Esophagus squamous epithelium (tissue), 4 donors: Measurements from ENCODE around the gene LSP1.
"Not testable (repeated sequence)": the region's sequence is repeated elsewhere in the genome, so short reads cannot be mapped to it uniquely, and the experiment has no call there.

ENCODE experiments used
- CTCF ChIP-seq, 6 experiments: fragments of 450-650 bp in 4 of 6; fragments of 200-600 bp in 2 of 6; sonication (generic) in 2 of 6; IDR thresholded peaks; one replicate each; pipeline ENCODE4 v1.5.1; 2016 to 2019; ENCODE audit warnings: antibody characterized with exemption in 6 of 6, mild to moderate bottlenecking in 4 of 6, moderate library complexity in 4 of 6
- POLR2A ChIP-seq, 4 donors: fragments of 450-650 bp; IDR thresholded peaks; one replicate each; pipeline ENCODE4 v1.6.1; 2017; ENCODE audit warnings: antibody characterized with exemption in 4 of 4, mild to moderate bottlenecking in 4 of 4, moderate library complexity in 3 of 4

GRCh38 chr11:1875851-1876301 lies 23.0 kb downstream of the LSP1 start:
- not testable (repeated sequence) for TF ChIP-seq CTCF, POLR2A (IDR thresholded peaks at IDR 0.05)
